Bronchial epithelial cell (primary cell): Measurements from ENCODE around the gene SPAG9. TPM values are rescaled to one million over a fixed set of nuclear protein-coding genes. Genes with fewer than 3 reads are reported as not detected.

Experiments used
- DNase-seq: peaks from one replicate; pipeline ENCODE4 v3.0.0-alpha.2; 2010; ENCODE audit warnings: low read depth
- FAIRE-seq: peaks from 2 replicates; lab custom pipeline; 2011; peaks lifted over from hg19 to GRCh38; lab: Jason Lieb, UNC
- H3K27me3 ChIP-seq: 2 replicates; pipeline ENCODE4 v1.5.1; 2011; ENCODE audit warnings: low read length; ENCODE audit not compliant: control insufficient read depth, insufficient read depth
- H3K36me3 ChIP-seq: 2 replicates; pipeline ENCODE4 v1.5.1; 2011; ENCODE audit warnings: low read length; ENCODE audit not compliant: control insufficient read depth, insufficient read depth
- H3K4me3 ChIP-seq: 2 replicates; pipeline ENCODE4 v1.5.1; 2011; ENCODE audit warnings: mild to moderate bottlenecking, low read depth, low read length, control low read depth
- CTCF ChIP-seq: IDR thresholded peaks from 2 replicates; pipeline ENCODE4 v1.5.1; 2011; ENCODE audit warnings: mild to moderate bottlenecking, moderate library complexity, low read length, control low read depth, inconsistent platforms; ENCODE audit not compliant: insufficient read depth, severe bottlenecking
- total RNA-seq: library from RNA; depleted of rRNA; stranded (reverse); fragments of >200 nt; gene quantifications from 2 replicates; pipeline ENCODE4 v1.2.1, GENCODE V29; 2014

The SPAG9 gene
- total RNA-seq, 1 donor from 2014 or later, result 85.0 TPM

- Histone ChIP-seq H3K27me3 (no peaks in the 10 kb centered on the region), H3K4me3 (no peak overlapping the region), H3K36me3 (no peaks in the 10 kb centered on the region)
- no peak for TF ChIP-seq CTCF
- DNase-seq, result no peak
- FAIRE-seq, result no peak
These were observed 23.8 kb upstream of the SPAG9 start for GRCh38 chr17:51144266-51145022.

GRCh38 chr17:51142597-51142996, 21.9 kb upstream of the SPAG9 start:
- Histone ChIP-seq H3K36me3 (no peaks in the 10 kb centered on the region), H3K27me3 (no peaks in the 10 kb centered on the region), H3K4me3 (no peak overlapping the region)
- DNase-seq, result no peak
- TF ChIP-seq CTCF, result no peak
- no peak for FAIRE-seq

- FAIRE-seq (no peak), DNase-seq (no peak)
- Histone ChIP-seq H3K36me3 (no peaks in the 10 kb centered on the region), H3K27me3 (no peaks in the 10 kb centered on the region), H3K4me3 (no peak overlapping the region)
- no peak for TF ChIP-seq CTCF
These were observed 15.3 kb upstream of the SPAG9 start for GRCh38 chr17:51135956-51136355.

- no peak for DNase-seq
- FAIRE-seq, result no peak
- no peak for TF ChIP-seq CTCF
- Histone ChIP-seq H3K4me3 (no peak overlapping the region), H3K27me3 (no peaks in the 10 kb centered on the region), H3K36me3 (no peaks in the 10 kb centered on the region)
These were observed 12.7 kb upstream of the SPAG9 start for GRCh38 chr17:51133365-51133764.

- FAIRE-seq, result no peak
- Histone ChIP-seq H3K27me3 (no peaks in the 10 kb centered on the region), H3K36me3 (no peaks in the 10 kb centered on the region), H3K4me3 (no peak overlapping the region)
- DNase-seq, result no peak
- TF ChIP-seq CTCF, result no peak
These were observed 12.3 kb upstream of the SPAG9 start for GRCh38 chr17:51132964-51133319.

- DNase-seq (no peak), FAIRE-seq (no peak)
- Histone ChIP-seq H3K36me3 (no peaks in the 10 kb centered on the region), H3K4me3 (no peak overlapping the region), H3K27me3 (no peaks in the 10 kb centered on the region)
- TF ChIP-seq CTCF, result no peak
These were observed 7.4 kb upstream of the SPAG9 start for GRCh38 chr17:51128076-51128475.
